Neural progenitor cell (in vitro differentiated cells): ENCODE data around the gene GALNT8.

Experiments
- CTCF ChIP-seq: fragments of 200-600 bp; sonication (generic); IDR thresholded peaks from 2 replicates; pipeline ENCODE4 v1.5.1; 2017; ENCODE audit warnings: antibody characterized with exemption, mild to moderate bottlenecking
- EZH2 ChIP-seq: fragments of 200-600 bp; sonication (generic); IDR thresholded peaks from 2 replicates; pipeline ENCODE4 v1.6.1; 2017; ENCODE audit warnings: antibody characterized with exemption, mild to moderate bottlenecking, moderate library complexity
- EZH2phosphoT487 ChIP-seq: fragments of 200-600 bp; sonication (generic); IDR thresholded peaks from 2 replicates; pipeline ENCODE4 v1.6.1; 2017; ENCODE audit warnings: antibody characterized with exemption

- TF ChIP-seq EZH2 (no peak), CTCF (no peak), EZH2phosphoT487 (no peak)
Measured at GRCh38 chr12:4738541-4738940, 18.3 kb downstream of the GALNT8 start.
